Transverse colon (tissue), 4 donors: ENCODE measurements around the gene SLC17A7. TPM values are rescaled to one million over a fixed set of nuclear protein-coding genes. Genes with fewer than 3 reads are reported as not detected.

Experiments
- DNase-seq: peaks from one replicate; pipeline ENCODE4 v3.0.0-alpha.2; 2019
- H3K27ac ChIP-seq, 4 donors: fragments of 200-600 bp; sonication (generic); 2 replicates each; pipeline ENCODE4 v1.5.1; 2016 to 2018; ENCODE audit warnings: inconsistent platforms in 4 of 4
- H3K27me3 ChIP-seq: fragments of 200-600 bp; sonication (generic); 2 replicates; pipeline ENCODE4 v1.5.1; 2017; ENCODE audit warnings: inconsistent platforms
- H3K36me3 ChIP-seq, 4 donors: fragments of 200-600 bp; sonication (generic); 2 replicates each; pipeline ENCODE4 v1.5.1; 2017 to 2019; ENCODE audit warnings: inconsistent platforms in 4 of 4
- H3K4me1 ChIP-seq, 4 donors: fragments of 200-600 bp; sonication (generic); 2 replicates each; pipeline ENCODE4 v1.5.1; 2017 to 2020; ENCODE audit warnings: inconsistent platforms in 4 of 4
- H3K4me3 ChIP-seq, 4 donors: fragments of 200-600 bp; sonication (generic); 1 replicate in 1 of 4; 2 replicates in 3 of 4; pipeline versions ENCODE4 v1.5.1 to v1.6.1; 2017 to 2019; ENCODE audit warnings: inconsistent platforms in 4 of 4
- H3K9me3 ChIP-seq, 2 donors: fragments of 200-600 bp; sonication (generic); 2 replicates each; pipeline ENCODE4 v1.5.1; 2017 to 2019; ENCODE audit warnings: inconsistent platforms in 2 of 2
- EP300 ChIP-seq: sonication (generic); formaldehyde crosslinking; IDR thresholded peaks from one replicate; pipeline ENCODE4 v1.6.1; 2017; ENCODE audit warnings: antibody characterized with exemption, low read depth
- POLR2A ChIP-seq: fragments of 450-650 bp; IDR thresholded peaks from one replicate; pipeline ENCODE4 v1.6.1; 2016; ENCODE audit warnings: antibody characterized with exemption, mild to moderate bottlenecking, moderate library complexity
- POLR2AphosphoS5 ChIP-seq, 3 donors: sonication (generic); formaldehyde crosslinking; IDR thresholded peaks; one replicate each; pipeline ENCODE4 v1.6.1; 2016; ENCODE audit warnings: antibody characterized with exemption in 3 of 3
- whole genome bisulfite sequencing, 2 donors: methylation state at CpG; one replicate each; pipeline ENCODE4 v1.1.5; 2018; ENCODE audit warnings: low coverage in 1 of 2; 5-methylcytosine and 5-hydroxymethylcytosine counted together
- in situ Hi-C, 4 donors: fragments of 200-750 bp; cut with MboI; loops; one replicate each; pipeline versions ENCODE4 v1.15.0 to v1.15.1; 2017; ENCODE audit warnings: low sequenced_read_pairs in 3 of 4, low pct_ligation_motif_present in 1 of 4, low pct_unique_long_range_greater_than_20kb in 1 of 4
- intact Hi-C: fragments of 100-400 bp; cut with DNase I; formaldehyde crosslinking; loops from one replicate; pipeline ENCODE4 v1.15.1; 2023; ENCODE audit warnings: low total_unique reads
- total RNA-seq, 4 donors: library from RNA; depleted of rRNA; stranded (reverse); fragments of >200 nt; gene quantifications; one replicate each; pipeline ENCODE4 v1.1.0, GENCODE V29; 2016
- TF ChIP-seq, protein P1 (sequence below), 5 experiments: fragments of 200-600 bp in 3 of 5; fragments of 450-650 bp in 2 of 5; sonication (generic) in 3 of 5; IDR thresholded peaks; 1 replicate in 2 of 5; 2 replicates in 3 of 5; pipeline ENCODE4 v1.5.1; 2016 to 2017; ENCODE audit warnings: antibody characterized with exemption in 5 of 5, inconsistent platforms in 3 of 5, mild to moderate bottlenecking in 2 of 5, moderate library complexity in 1 of 5

SLC17A7 gene
- total RNA-seq, 4 donors from 2014 or later = 0.55 to 1.1 TPM; not detected in 2

DNA sequence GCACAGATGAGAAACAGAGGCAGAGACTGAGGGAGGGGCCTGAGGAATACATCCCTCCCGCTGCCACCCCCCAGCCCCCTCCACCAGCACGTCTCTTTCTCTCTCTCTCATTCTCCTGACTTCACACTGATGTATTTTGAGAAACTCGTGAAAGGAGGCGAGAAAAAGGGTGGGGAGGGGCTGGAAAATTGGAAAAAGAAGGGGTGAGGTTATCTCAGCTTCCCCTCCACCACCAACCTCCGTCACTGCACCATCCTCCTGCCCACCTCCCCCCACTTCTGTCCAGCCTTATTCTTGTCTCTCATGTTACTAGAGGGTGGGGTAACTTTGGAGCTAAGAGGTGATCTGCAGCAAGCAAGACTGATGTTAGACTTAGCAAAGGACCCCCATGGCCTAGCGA lies 1.5 kb downstream of the SLC17A7 start:
- no peaks in the 10 kb centered on the region for H3K9me3 ChIP-seq
- in situ Hi-C loops = loop anchor here in 3 of 4 donors (5.0 to 10.0 kb wide), 2 partner anchors 45 to 48 kb away; no protein-coding TSS in a partner anchor

DNA sequence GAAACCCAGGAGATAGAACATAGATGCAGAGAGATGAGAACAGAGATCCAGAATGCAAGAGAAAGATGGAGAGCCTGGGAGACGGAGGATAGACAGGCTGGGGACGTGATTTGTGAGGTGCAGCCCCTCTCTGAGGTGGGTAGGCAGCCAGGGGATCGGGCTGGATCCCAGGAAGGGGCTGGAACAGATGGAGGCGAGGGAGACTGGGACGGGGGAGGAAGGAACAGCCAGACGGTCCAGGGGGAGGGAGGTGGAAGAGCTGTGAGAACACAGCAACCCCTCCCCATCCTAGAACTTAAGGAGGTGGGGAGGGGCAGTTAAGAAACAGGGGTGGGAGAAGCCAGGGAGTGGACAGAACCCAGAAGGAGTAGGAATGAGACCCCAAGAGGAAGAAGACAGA lies 3.1 kb downstream of the SLC17A7 start:
- DNase-seq = no peak
- Histone ChIP-seq H3K9me3 (no peaks in the 10 kb centered on the region), H3K4me3 (no peak overlapping the region), H3K27ac (no peak overlapping the region), H3K27me3 (peaks cover 96% of the 10 kb centered on the region), H3K36me3 (no peaks in the 10 kb centered on the region), H3K4me1 (peaks cover 0 to 16% (median 5%) of the 10 kb centered on the region in 4 donors)
- in situ Hi-C loops (loop anchor here in 1 of 4 donors (5.0 kb wide), 1 partner anchor 46 kb away; no protein-coding TSS in a partner anchor), intact Hi-C loops (no loop called here)
- WGBS, 2 donors = 13 to 27% methylated on average over 5 to 6 of the region's 6 CpGs
- no peak for TF ChIP-seq EP300
- no peak for TF ChIP-seq POLR2A
- TF ChIP-seq POLR2AphosphoS5 (IDR thresholded peaks at IDR 0.05) = no peak
- TF ChIP-seq, protein P1, sequence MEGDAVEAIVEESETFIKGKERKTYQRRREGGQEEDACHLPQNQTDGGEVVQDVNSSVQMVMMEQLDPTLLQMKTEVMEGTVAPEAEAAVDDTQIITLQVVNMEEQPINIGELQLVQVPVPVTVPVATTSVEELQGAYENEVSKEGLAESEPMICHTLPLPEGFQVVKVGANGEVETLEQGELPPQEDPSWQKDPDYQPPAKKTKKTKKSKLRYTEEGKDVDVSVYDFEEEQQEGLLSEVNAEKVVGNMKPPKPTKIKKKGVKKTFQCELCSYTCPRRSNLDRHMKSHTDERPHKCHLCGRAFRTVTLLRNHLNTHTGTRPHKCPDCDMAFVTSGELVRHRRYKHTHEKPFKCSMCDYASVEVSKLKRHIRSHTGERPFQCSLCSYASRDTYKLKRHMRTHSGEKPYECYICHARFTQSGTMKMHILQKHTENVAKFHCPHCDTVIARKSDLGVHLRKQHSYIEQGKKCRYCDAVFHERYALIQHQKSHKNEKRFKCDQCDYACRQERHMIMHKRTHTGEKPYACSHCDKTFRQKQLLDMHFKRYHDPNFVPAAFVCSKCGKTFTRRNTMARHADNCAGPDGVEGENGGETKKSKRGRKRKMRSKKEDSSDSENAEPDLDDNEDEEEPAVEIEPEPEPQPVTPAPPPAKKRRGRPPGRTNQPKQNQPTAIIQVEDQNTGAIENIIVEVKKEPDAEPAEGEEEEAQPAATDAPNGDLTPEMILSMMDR (IDR thresholded peaks at IDR 0.05) = no peak

More for the DNA sequence above, 1.5 kb downstream of the SLC17A7 start:
- Histone ChIP-seq H3K36me3 (no peaks in the 10 kb centered on the region), H3K27me3 (peaks cover 80% of the 10 kb centered on the region), H3K4me1 (peaks cover 0 to 21% (median 5%) of the 10 kb centered on the region in 4 donors), H3K27ac (no peak overlapping the region), H3K4me3 (no peak overlapping the region)
- no peak for DNase-seq
- intact Hi-C loops = loop anchor here (5.0 to 10.0 kb wide), 2 partner anchors 48 to 215 kb away; no protein-coding TSS in a partner anchor
- TF ChIP-seq POLR2A = no peak
- TF ChIP-seq EP300 = no peak
- TF ChIP-seq POLR2AphosphoS5 (IDR thresholded peaks at IDR 0.05) = no peak
- TF ChIP-seq, protein P1 (IDR thresholded peaks at IDR 0.05) = no peak
- 42% methylated on average over 6 of the region's 6 CpGs; no CpG with 5 or more reads in 1 of the 2 donors for WGBS, 2 donors

DNA sequence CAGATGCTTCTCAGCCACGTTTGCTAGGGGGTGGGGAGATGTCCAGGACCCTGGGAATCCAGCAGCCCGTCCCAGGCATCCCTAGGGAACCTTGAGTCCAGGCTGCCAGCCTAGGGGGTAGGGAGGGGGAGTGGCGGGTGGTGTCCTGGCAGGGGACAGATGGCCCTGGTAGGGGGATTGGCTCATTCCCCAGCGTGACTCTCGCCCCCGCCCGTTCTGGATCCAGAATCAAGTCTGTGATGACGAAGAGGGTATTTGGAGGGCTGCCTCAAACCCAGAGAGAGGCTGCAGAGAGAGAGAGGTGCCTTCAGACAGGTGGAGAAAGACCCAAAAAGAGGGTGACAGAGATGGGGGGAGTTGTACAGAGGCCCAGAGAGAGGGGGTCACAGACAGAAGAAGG lies 4.1 kb downstream of the SLC17A7 start:
- H3K4me3 ChIP-seq = no peak overlapping the region
- no peaks in the 10 kb centered on the region for H3K9me3 ChIP-seq
- intact Hi-C loops = no loop called here
- in situ Hi-C loops = loop anchor here in 1 of 4 donors (5.0 kb wide), 1 partner anchor 45 kb away; no protein-coding TSS in a partner anchor
- TF ChIP-seq, protein P1 (IDR thresholded peaks at IDR 0.05) = no peak
- TF ChIP-seq POLR2AphosphoS5 (IDR thresholded peaks at IDR 0.05) (no peak), EP300 (no peak), POLR2A (no peak)
- H3K27me3 ChIP-seq = peaks cover 100% of the 10 kb centered on the region
- H3K27ac ChIP-seq = no peak overlapping the region
- no peaks in the 10 kb centered on the region for H3K36me3 ChIP-seq
- WGBS, 2 donors = 10 to 20% methylated on average over 2 to 8 of the region's 8 CpGs
- DNase-seq = no peak
- peaks cover 0 to 9% (median 4%) of the 10 kb centered on the region in 4 donors for H3K4me1 ChIP-seq

DNA sequence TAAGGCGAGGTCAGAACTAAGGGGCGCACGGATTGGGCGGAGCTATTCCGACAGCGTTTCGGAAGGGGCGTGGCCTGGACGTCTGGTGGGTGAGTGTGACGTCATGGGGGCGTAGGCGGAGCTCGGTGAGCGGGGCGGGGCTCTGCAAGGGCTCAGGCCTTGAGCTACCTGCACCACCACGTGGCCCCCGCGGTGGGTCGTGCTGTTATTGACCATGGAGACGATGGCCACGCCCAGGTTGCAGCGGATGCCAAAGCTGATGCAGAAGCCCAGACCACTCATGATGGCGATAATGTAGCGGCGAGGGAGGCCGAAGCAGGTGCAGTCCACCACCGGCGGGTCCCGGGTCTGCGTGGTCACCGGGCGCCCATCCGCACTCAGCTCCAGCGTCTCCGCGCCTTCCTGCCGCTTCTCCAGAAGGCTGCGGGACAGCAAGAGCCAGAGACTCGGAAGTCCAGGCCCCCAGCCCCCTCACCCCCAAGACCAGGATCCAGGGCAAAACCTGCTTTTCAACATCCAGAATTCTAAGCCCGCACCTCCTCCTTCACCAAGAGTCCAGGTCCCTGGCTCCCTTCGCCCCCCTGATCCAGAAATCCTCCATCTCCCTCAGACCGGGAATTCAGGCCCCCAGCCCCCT lies 4.8 kb downstream of the SLC17A7 start:
- Histone ChIP-seq H3K36me3 (no peaks in the 10 kb centered on the region), H3K4me1 (peaks cover 0 to 4% (median under 1%) of the 10 kb centered on the region in 4 donors), H3K4me3 (no peak overlapping the region), H3K9me3 (no peaks in the 10 kb centered on the region), H3K27ac (no peak overlapping the region), H3K27me3 (peaks cover 100% of the 10 kb centered on the region)
- intact Hi-C loops (no loop called here), in situ Hi-C loops (loop anchor here in 1 of 4 donors (5.0 kb wide), 1 partner anchor 44 kb away; no protein-coding TSS in a partner anchor)
- 21 to 27% methylated on average over 2 to 35 of the region's 42 CpGs for WGBS, 2 donors
- TF ChIP-seq EP300 = no peak
- no peak for TF ChIP-seq POLR2AphosphoS5 (IDR thresholded peaks at IDR 0.05)
- DNase-seq = no peak
